ENCODE measurements around the gene PORCN. TPM values are rescaled to one million over a fixed set of nuclear protein-coding genes. Genes with fewer than 3 reads are reported as not detected.

The PORCN gene
- 11.8 TPM for total RNA-seq

- DNase-seq (ENCODE audit: low spot score) = peak; percentile 75
Observed at GRCh38 chrX:48508400-48509244, at the start of gene PORCN. PORCN (plus strand) TSS chrX:48508992; CDS start chrX:48509821, 829 bp downstream.

- no peak for DNase-seq (ENCODE audit: low spot score)
Observed at GRCh38 chrX:48459483-48459882, 49.3 kb upstream of the PORCN start.

GRCh38 chrX:48460031-48460430 lies 48.8 kb upstream of the PORCN start:
- DNase-seq (ENCODE audit: low spot score) = no peak

GRCh38 chrX:48460606-48461005 lies 48.2 kb upstream of the PORCN start:
- DNase-seq (ENCODE audit: low spot score) = no peak

- no peak for DNase-seq (ENCODE audit: low spot score)
Observed at GRCh38 chrX:48461830-48462229, 47.0 kb upstream of the PORCN start.

GRCh38 chrX:48465336-48465933 lies 43.4 kb upstream of the PORCN start:
- DNase-seq (ENCODE audit: low spot score) = no peak

GRCh38 chrX:48466696-48467095 lies 42.1 kb upstream of the PORCN start:
- no peak for DNase-seq (ENCODE audit: low spot score)

GRCh38 chrX:48467281-48467761 lies 41.5 kb upstream of the PORCN start:
- no peak for DNase-seq (ENCODE audit: low spot score)

- no peak for DNase-seq (ENCODE audit: low spot score)
Observed at GRCh38 chrX:48468247-48468671, 40.5 kb upstream of the PORCN start.

GRCh38 chrX:48468693-48469691 lies 39.8 kb upstream of the PORCN start:
- no peak for DNase-seq (ENCODE audit: low spot score)

GRCh38 chrX:48470110-48470832 lies 38.5 kb upstream of the PORCN start, which contains the start of gene SLC38A5:
SLC38A5 (minus strand) TSS chrX:48470260; CDS start chrX:48467924, 2,336 bp downstream.
- no peak for DNase-seq (ENCODE audit: low spot score)

GRCh38 chrX:48470833-48471118 lies 38.0 kb upstream of the PORCN start:
- no peak for DNase-seq (ENCODE audit: low spot score)

GRCh38 chrX:48471504-48471903 lies 37.3 kb upstream of the PORCN start:
- no peak for DNase-seq (ENCODE audit: low spot score)

- no peak for DNase-seq (ENCODE audit: low spot score)
Observed at GRCh38 chrX:48472225-48472624, 36.6 kb upstream of the PORCN start.

- no peak for DNase-seq (ENCODE audit: low spot score)
Observed at GRCh38 chrX:48472851-48473703, 35.7 kb upstream of the PORCN start.

GRCh38 chrX:48473704-48473990 lies 35.1 kb upstream of the PORCN start:
- no peak for DNase-seq (ENCODE audit: low spot score)

- DNase-seq (ENCODE audit: low spot score) = no peak
Observed at GRCh38 chrX:48474127-48474526, 34.7 kb upstream of the PORCN start.

- no peak for DNase-seq (ENCODE audit: low spot score)
Observed at GRCh38 chrX:48474581-48474980, 34.2 kb upstream of the PORCN start.

- no peak for DNase-seq (ENCODE audit: low spot score)
Observed at GRCh38 chrX:48475296-48475695, 33.5 kb upstream of the PORCN start.

- DNase-seq (ENCODE audit: low spot score) = peak; percentile 93
Observed at GRCh38 chrX:48475774-48476577, 32.8 kb upstream of the PORCN start, which contains the start of gene FTSJ1. FTSJ1 (plus strand) TSS chrX:48476199; CDS start chrX:48478048, 1,849 bp downstream.
